DMS53 (cell line): ENCODE data around the gene SLC6A9.

ENCODE experiments used
- DNase-seq: peaks from one replicate; lab custom pipeline; 2025; lab: John Stamatoyannopoulos, UW

Gene SLC6A9

DNA sequence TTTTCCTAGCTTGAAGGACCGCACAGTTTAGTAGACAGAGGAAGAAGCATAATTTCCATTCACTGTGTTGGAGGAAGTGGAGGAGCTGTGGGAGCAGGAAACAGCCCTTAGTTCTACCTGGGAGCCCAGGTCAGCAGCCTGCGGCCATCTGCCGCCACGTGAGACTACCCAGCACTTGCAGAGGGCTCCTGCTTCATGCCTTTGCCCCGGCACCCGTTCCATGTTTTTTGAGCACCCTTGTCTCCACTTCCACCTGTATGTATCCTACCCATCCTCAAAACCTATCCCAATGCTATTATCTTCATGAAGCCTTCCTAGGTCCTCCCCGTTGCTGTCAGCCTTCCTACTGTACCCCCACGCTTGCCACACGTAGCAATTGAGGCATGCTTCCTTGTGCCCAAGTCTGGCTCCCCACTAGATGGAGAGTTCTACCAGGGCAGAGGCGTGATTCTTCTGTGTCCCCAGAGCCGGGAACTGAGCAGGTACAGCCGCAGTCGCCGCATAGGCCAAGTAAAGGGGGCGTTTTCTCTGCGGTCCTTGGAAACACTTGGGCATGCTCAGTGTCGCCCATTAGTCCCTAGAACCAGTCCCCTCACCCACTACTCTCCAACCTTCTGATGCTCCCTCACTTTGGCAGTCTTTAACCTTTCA lies 1.9 kb downstream of the SLC6A9 start:
- DNase-seq: peak; percentile 80

DNA sequence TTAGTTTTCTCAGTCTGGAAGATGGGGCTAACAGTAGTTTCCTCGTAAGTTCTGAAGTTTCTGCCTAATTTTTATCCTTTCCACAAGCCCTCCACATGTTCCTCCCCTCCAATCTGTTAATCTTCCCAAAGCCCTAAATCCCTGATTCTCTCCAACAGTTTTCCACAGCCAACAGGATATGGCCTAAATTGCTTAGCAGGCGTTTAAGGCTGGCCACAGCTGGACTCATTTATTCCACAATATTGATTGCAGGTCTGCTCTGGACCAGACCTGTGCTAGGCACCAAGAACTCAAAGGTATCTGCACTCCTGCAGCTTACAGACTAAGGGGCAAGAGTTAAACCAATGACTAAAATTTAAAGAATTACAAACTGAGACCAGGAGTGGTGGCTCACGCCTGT lies 3.9 kb downstream of the SLC6A9 start:
- DNase-seq: no peak

DNA sequence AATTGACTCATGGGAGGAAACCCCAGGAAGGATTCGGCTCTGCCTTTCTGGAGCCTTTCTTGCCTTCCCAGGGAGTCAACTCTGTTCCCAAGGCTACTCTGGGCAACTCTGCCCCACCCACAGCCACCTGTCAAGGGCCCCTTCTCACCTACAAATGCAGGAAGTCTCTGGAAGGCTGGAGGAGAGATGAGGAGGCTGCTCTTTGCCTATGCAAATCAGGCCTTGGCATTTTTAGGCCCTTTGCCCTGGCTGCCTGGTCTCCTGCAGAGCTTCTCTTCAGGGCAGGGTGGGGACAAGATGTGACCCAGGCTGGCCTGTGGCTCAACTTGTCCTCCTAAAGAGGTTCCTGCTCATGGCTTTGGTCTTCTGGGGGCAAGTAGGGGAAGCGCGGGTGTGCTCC lies 5.4 kb downstream of the SLC6A9 start:
- peak; percentile 42 for DNase-seq

DNA sequence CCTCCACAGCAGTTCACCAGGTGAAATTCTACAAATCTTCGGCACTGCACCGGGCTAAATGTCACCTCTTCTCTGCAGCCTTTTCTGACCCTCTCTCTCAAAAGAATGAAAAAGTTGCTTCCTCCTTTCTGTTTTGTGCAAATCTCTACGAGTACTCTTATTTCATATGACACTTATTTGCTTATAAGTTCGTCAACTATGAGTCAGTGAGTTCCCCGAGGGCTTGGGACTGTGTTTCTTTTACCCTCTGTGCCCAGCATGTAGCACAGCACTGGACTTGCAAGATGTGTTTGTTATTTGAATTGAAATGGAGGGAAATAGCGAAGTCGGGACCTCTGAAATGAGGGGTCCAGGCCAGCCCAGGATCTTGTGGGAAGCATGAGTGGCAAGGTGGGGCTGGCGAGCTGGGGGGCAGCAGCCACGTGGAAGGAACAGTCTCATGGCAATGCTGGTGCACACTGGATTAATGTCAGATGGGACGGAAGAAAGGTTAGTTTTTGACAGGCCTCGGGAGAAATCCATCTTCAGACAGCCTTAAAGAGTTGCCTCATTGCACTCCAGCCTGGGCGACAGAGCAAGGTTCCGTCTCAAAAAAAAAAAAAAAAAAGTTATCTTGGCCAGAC lies 6.2 kb downstream of the SLC6A9 start:
- DNase-seq: no peak

DNA sequence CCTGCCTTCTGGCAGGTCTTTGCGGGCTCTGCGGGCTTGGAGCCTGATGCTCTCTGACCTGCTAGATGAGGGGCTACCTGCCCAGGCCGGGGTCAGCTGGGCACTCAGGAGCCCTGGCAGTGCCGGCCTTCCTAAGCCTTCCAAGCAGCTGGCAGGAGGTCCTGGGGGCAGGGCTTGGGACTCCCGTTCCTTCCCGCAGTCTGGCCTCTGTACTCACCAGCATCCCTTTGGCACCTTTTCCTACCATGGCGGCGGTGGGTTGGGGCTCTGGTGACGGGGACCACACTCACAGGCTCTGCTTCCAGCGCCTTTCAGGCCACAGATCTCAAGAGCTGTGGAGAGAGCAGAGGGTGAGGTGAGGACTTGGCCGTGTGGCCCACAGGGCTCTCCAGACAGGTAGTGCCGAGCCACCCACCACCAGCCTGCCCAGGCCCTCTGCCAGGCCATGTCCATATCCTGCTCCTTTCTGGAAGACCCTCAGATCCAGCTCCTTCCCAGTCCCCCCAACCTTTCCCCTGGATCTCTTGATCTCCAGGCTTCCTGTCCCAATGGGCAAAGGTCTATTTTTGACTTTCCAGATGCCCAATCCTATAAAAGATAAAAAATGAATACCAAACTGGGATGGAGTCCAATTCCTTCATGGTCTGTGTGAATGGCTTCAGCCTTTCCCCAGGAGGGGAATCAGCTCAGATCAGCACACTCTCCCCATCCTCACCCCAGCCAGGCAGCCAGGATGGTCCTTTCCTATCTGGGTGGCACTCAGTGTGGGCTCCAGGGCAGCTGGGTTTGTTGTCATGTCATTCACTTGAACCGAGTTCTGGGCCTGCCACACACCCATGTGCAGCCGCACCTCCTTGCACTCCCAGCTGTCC lies 7.0 kb downstream of the SLC6A9 start:
- no peak for DNase-seq

DNA sequence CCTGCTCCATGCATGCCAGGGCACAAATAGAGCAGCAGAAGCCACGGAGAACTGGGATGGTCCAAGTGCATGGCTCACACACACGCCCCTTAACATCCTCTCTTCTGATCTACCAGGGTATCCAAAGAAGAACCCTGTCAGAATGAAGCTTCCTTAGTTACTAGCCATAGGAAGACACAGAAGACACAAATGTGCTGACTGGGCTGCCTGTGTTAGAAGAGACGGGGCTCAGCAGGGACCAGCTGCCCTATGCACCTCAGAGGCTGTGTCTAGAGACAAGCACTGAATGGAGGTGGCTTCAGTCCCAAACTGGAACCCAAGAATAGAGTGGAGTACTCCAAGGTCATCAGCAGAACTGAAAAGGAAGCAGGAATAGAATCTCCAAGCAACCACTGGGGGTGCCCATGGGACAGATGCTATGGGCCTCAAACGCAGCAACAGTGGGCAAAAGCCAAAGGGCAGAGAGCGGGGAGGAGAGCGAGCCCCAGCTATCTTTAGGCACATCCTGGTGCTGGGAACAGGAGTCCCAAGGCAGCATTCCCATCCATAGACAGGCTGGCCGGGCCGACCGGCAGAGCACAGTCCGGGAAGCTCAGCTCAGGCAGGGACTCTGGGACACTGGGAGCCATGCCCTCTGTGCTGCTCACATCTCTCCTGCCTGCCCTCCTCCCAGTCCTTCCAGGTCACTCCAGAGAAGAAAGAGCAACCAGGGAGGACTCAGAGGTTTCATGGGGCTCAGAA lies 9.5 kb downstream of the SLC6A9 start:
- no peak for DNase-seq

DNA sequence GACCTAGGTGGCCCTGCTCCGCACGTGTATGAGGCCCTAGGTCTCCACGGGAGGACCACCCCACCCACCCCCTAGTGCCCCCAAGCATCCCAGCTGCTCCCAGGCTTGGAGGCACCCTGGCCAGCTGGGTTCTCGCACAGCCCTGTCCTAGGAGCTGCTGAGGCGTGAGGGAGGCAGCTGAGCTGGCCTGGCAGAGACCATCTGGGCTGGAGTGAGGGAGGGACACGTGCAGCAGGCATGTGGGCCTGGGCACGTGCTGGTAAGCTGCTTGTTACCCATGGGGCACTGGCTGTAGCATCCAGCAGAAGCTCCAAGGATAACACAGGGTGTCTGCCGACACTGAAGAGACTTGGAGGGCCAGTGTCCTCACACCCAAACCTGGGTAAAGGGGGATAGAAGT lies 10.1 kb downstream of the SLC6A9 start:
- no peak for DNase-seq

DNA sequence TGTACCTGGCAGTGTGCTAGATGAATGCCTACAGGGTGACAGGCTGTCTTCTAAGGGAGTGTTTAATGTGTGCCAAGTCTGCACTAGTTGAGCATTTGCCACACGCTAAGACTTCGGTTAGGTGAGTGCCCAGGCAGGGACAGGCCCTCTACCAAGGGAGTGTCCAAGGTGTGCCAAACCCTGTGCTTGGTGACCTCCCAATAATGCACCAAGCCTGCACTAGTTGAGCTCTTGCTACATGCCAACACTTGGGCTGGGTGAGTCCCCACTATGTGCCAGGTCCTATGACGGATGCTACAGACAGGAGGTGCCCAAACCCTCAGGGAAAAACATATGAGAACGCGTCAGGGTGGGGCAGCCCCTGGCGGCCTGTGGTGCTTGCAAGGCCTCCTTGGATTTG lies 10.8 kb downstream of the SLC6A9 start:
- DNase-seq: no peak

DNA sequence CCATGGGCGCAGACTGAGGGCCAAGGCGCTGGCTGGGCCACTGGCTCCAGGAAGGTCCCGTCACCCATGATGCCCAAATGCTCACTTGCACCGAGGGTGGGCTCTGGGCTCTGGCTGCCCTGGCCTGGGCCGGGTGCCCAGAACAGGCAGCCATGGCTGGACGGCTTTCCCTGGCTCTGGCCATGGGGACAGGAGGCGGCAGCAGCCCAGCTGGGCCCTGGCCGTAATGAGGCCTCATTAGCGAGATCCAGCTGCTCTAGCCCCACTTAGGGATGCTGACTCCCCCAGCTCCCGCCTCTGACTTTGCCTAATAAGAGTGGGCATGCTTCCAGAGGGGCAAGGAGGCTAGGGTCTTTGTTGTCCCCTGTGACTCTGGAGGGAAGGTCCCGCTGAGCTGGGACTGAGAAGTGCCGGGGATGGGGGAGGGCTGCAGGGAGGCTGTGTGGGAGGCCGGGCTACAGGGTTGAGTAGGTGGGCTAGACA lies 11.8 kb downstream of the SLC6A9 start:
- DNase-seq: no peak

DNA sequence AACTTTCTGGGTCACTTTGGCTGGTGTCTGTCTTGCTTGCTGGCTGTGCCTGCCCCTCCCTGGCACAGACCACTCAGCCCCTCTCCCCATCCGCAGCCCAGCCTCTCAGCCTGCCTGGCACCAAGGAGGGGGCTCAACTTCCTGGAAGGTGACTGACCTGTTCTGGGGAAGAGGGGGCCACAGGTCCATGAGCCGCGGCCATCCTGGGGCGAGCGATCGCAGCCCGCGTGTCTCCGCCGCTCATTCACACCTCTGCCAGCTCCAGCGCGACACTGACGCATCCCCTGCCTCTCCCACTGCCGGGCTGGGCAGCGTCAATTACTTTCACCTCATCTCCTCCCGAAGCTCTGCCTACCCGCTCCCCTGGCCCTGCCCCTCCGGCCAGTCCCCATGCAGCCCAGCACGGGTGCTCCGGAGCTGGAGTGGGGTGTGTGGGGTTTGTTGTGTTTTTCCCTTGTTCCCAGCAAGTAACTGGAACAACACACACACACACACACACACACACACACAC lies 14.3 kb downstream of the SLC6A9 start:
- DNase-seq: no peak

DNA sequence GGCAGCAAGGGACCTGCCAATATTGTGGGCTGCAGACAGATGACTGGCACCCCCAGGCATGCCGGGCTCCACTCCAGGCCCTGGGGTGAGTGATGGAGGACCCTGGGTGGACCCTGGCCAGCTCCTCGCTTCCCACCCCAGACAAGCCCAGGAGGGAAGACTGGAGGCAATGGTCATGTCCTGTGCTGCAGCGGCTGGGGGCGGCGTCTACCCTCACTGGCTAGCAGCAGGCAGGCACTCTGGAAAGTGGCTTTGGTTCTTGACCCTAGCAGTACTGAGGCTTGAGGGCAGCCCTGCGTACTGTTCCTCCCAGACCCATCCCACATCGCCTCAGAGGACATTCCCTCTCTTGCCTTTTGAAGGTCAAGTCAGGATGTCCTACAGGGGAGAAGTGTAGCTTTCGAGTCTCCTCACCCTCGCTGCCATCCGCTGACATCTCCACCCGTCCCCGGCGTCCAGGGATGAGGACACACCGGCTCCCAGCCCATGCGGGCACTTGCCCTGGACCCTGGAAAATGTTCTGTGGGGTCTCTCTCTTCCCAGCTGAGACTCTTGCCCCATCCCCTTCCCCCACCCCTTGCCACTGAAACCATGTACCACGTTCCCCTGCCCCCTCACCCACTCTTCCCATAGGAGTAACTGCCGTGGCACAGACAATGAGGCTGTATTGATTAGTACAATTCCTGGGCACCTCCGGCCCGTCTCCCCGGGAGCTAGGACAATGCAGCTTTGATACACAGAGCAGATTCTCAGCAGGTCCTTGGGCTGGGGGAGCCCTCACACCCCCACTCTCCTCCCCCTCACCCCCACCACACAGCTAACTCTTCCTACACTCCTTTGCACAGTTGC lies 15.0 kb downstream of the SLC6A9 start:
- no peak for DNase-seq

DNA sequence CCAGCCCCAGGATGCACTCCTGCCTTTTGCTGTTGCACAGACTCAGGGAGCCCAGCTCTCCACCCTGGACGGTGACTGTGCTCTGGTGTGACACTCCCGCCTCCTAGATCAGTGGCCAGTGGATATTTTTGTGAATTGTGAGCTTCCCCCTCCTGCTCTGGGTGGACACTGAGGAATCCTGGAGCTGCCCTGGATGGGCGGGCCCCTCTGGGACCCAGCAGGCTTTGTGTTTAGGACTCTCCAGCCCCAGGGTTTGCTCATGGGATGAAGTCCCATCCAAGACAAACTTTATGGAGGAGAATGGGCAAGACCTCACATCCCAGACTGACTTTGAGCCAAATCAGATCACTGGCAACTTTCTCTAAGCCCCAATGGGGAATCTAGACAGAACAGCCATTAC lies 16.1 kb downstream of the SLC6A9 start:
- no peak for DNase-seq

DNA sequence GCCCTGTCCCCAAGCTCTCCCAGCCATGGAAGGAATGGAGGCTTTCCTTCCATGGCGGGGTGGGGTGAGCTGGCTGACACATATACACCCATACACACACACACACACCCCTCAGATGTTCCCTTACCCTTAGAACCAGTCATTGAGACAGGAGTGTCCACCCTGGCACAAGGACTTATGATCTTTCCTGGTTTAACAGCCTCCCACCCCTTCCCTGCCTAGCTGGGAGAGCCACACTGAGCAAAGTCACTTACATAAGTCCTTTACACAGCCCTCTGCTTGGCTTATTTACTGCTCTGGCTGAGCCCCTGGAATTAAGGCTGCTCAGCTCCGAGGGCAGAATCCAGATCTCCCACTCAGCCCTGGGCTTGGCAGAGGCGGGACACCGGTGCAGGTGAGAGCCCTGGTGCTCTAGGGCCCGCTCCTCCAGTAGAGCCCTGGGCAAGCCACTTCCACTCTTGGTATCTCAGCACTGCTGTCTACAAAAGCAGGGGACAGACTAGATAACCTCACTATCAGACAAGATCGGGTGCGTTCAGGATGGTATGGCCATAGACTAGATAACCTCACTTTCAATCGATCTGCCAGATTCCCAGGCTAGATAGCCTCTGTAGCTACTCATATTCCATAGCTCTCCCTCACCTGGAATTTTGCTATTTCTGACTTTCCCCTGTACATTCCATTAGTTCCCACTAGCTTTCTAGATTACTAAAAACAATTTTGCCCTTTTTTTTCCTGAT lies 16.7 kb downstream of the SLC6A9 start:
- DNase-seq: no peak

DNA sequence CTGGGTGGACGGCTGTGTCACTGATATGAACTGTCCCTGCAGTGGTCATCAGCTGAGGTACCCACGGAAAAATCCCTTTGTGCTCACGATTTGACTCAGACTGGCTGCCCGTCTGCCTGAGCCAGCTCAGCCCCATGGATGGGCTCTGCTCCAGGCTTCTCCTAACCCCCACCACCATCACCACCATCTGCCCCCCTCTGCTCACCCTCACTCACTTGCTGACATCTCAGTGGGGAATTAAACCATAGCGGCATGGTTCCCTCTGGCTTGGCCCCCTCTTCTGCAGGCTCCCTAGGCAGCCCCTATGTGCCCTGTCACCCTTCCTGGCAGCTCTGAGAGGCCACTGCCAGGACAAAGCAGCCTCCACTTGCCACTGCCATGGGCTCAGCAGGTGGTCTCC lies 17.3 kb downstream of the SLC6A9 start:
- no peak for DNase-seq

DNA sequence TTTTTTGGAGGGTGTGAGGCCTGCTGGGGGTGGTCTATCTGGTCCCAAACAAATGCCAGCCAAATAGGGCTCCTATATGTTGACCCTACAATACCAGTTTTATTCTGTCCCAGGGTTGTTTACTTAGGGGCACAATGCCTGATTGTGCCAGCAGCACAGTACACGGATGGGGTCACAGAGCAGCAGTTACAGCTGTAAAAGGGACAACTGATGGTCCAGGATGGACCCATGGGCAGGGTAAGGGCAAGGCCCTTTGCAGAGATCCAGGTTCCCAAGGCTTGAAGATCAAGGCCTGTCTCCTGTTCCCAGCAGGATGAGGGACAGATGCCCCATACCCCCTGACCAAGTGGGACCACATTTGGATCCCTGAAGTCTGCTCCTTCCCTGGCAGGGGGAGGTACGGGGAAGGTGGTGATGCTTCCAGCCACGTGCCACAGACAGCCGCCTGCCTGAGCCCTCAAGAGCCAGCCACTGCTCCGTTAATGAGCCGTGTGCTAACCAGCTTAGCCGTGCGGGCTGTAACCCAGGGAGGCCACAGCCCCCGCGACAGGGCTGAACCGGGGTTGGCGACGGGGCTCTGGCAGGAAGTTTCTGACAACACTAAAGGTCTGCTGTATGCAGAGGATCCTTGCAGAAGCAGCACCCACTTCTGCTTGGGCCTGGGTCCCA lies 18.2 kb downstream of the SLC6A9 start:
- DNase-seq: no peak

DNA sequence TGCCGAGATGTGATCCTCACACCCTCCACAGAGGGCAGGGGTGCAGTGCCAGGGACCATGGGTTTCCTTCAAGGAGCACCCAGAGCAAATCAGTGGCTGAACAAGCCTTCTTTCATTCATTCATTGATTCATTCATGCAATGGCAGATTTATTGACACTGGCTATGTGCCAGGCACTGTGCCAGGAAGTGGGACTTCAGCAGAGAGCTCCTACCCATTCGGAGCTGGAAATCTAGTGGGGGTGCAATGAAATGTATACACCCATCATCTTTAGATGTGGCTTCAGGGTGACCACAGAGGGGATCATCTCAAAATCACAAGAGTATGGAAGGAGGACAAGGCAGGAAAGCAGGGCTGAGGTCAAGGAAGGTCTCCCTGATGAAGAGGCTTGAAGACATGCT lies 18.9 kb downstream of the SLC6A9 start:
- DNase-seq: no peak

DNA sequence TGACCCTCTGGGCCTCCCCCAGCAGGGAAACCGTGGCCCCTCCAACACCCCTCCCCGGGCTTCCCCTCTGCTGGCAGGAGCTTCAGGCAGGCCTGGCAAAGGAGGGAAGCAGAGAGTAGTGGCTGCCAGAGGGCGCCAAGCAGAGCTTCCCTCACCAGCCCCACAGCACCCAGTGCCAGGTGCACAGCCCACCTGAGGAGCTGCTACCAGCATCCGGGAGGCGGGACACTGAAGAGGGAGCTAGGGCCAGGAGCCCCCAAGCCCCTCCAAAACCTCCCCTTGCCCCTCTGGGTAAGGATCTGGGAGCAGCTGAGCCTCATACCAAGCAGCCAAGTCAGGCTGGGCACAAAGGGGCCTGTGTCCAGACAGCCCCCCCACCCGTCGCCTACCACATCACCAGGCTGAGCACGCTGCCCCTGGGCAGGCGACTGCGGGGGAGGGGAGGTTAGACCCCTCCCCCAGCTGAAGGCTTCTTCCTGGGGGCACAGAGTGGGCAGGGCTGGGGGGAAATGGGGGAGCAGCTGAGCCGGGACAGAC lies 20.3 kb downstream of the SLC6A9 start:
- DNase-seq: no peak

DNA sequence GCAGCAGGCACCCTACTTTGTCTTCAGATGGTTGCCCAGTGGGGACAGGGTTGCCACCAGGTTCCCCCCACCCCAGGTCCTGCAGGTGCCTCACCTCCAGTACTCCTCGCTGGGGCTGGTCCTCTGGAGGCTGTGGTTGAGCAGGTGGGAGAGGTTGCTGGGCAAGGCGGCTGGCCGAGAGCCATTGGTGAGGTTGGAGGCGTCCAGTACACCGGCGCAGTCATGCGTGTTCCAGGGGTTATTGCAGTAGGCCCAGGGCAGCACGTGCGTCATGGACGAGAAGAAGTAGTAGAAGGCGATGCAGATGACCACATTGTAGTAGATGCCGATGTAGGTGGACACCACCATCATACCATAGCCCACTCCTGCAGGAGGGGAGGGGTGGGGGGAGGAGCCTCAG lies 23.0 kb downstream of the SLC6A9 start:
- no peak for DNase-seq

DNA sequence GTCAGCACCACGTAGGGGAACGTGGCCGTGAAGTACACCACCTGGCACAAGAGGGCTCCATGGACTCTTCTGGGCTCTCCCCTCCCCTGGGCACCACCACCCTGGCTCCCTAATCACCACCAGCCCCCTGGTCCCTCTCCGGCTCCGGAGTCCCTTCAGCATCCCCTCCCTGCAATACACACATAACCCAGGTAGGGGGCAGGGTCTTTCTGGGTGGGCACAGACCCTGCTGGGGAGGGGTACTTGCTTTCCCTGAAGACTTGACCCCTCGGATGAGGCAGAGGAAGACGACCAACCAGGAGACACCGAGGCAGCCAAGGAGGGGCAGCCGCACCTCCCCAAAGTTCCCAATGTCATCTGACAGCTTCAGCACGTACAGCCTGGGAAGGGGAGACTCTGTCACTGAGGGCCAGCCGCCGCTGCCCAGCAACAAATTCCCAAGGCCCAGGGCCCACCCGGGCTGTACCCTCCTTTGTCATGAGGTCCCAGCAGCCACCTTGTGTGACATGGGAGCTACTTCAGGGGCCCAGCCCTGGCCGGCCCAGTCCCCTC lies 28.6 kb downstream of the SLC6A9 start:
- no peak for DNase-seq
